ENCODE data around the gene LRRC23. TPM values are rescaled to one million over a fixed set of nuclear protein-coding genes. Genes with fewer than 3 reads are reported as not detected.
"Not testable (repeated sequence)": the region's sequence is repeated elsewhere in the genome, so short reads cannot be mapped to it uniquely, and the experiment has no call there.

LRRC23 gene
- total RNA-seq, result 4.2 TPM
- long read RNA-seq, transcript LRRC23-211 (7 exons, 1,412 nt), result major isoform, 5 of 12 reads
- long read RNA-seq, partial matches to known transcripts, result 3 of 12 reads
- long read RNA-seq, other reads (novel, unspliced or antisense), result 4 of 12 reads

DNA sequence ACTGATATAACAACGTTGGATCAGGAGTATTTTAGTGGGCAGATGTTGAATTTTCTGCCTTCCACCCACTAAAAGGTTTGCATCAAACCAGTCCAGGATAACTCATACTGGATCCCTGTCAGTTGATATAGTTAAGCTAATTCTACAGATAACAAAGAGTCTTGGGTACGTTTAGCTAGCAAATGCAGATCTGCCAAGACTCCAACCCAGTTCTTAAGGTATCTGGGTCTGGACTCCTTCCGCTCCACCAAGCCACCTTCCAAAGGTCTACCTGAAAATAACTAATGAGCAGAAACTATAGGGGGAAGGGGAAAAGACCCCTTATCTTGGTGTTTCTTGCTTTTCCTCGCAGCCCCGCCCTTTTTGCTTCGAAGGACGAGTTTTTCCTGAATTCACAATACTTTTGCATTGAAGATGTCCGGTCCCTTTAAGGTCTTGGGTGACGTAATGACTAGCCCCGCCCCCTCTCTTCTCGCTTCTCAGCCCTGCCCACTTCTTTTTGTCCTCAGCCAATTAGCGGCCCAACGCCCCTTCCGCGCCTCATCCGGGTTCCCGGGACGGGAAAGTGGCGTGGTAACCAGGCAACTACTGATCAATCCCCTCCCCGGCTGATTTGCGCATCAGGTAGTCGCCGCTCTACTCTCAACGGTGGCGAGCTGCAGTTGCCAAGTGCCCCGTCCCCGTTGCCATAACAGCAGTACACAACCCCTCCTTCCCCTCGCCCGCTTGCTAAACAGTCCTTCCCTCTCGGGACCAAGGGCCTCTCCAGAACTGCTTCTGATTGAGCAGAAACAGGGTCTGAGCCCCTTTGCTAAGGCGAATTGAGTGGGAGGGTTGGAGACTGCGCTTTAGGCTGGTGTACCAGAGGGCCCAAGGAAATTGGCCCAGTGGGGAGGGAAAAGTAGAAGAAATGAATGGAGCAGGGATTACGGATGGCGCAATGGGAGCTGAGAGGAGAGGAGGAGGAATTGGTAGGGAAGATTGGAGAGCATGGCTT is at the start of gene LRRC23:
Gene LRRC23, plus strand, starts transcription at position 543 of the 997 bp plus-strand sequence. CDS start 812 bp downstream, outside the sequence.
- peak; percentile 98 for DNase-seq (ENCODE audit: low spot score)

GRCh38 chr12:6855322-6855721 is 49.3 kb upstream of the LRRC23 start:
- no peak for DNase-seq (ENCODE audit: low spot score)

- DNase-seq (ENCODE audit: low spot score), result no peak
Measured at GRCh38 chr12:6858799-6859198, 45.8 kb upstream of the LRRC23 start.

- no peak for DNase-seq (ENCODE audit: low spot score)
Measured at GRCh38 chr12:6860116-6860515, 44.5 kb upstream of the LRRC23 start.

GRCh38 chr12:6860942-6861341 is 43.7 kb upstream of the LRRC23 start:
- DNase-seq (ENCODE audit: low spot score), result no peak

DNA sequence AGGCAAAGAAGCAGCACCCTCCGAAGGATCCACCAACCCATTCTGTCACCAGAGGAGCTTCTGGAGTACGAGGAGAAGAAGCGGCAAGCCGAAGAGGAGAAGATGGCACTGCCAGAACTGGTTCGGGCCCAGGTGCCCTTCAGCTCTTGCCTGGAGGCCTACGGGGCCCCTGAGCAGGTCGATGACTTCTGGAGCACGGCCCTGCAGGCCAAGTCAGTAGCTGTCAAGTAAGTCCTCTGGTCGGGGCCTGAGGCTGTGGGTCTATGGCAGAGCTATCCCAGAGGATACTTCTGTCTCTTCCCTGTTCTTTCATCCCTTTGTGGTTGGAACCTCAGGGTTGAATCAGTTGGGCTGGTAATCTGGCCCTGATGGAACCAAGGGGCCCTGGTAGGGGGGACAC is 43.2 kb upstream of the LRRC23 start:
- no peak for DNase-seq (ENCODE audit: low spot score)

GRCh38 chr12:6863033-6863432 is 41.6 kb upstream of the LRRC23 start:
- DNase-seq (ENCODE audit: low spot score), result no peak

- no peak for DNase-seq (ENCODE audit: low spot score)
Measured at GRCh38 chr12:6863586-6864321, 40.9 kb upstream of the LRRC23 start.

DNA sequence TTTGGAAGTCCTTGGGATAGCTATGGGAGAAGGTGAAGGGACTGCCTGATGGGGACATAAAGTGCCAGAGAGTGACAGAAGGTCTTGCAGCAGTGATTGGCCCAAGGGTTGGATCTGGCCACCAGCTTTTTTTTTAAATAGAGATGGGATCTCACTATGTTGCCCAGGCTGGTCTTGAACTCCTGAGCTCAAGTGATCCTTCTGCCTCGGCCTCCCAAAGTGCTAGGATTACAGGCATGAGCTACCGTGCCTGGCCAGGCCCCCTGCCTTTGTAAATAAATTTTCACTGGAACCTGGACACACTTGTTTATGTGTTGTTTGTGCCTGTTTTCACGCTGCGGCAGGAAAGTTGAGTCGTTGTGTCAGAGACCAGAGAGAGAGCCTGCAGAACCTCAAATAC is 39.3 kb upstream of the LRRC23 start:
- DNase-seq (ENCODE audit: low spot score), result not testable (repeated sequence)

DNA sequence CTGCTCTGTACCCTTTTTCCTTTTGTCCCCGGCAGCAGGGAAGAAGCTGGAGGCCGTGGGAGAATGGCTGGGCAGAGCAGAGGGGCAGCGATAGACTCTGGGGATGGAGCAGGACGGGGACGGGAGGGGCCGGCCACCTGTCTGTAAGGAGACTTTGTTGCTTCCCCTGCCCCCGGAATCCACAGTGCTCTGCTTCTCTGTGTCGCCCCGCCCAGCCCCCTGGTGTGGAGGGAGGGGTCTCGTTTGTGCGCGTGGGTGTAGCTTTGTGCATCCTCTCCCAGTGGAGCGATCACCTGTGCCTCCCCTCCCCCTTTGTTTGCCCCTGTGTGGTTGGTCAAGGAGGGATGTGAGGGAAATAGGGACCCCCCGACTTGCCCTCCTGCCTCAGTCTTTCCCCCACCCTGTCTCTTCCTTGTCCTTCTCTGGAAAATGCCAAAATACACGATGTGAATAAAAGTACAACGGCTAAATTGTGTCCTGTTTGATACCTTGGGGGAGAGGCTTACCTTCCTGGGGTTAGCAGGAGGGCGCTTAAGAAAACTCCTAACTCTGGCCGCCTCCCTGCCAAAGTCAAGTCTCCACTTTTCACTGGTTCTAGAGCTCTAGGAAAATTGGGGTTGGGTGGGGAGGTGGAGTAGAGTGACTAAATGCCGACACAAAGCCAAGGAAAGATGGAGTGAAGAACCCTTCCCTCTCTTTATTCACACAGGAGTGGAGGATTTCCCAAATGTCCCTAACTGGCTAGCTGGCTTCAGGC is 38.3 kb upstream of the LRRC23 start:
- no peak for DNase-seq (ENCODE audit: low spot score)

GRCh38 chr12:6866920-6867412 is 37.7 kb upstream of the LRRC23 start:
- DNase-seq (ENCODE audit: low spot score), result no peak

DNA sequence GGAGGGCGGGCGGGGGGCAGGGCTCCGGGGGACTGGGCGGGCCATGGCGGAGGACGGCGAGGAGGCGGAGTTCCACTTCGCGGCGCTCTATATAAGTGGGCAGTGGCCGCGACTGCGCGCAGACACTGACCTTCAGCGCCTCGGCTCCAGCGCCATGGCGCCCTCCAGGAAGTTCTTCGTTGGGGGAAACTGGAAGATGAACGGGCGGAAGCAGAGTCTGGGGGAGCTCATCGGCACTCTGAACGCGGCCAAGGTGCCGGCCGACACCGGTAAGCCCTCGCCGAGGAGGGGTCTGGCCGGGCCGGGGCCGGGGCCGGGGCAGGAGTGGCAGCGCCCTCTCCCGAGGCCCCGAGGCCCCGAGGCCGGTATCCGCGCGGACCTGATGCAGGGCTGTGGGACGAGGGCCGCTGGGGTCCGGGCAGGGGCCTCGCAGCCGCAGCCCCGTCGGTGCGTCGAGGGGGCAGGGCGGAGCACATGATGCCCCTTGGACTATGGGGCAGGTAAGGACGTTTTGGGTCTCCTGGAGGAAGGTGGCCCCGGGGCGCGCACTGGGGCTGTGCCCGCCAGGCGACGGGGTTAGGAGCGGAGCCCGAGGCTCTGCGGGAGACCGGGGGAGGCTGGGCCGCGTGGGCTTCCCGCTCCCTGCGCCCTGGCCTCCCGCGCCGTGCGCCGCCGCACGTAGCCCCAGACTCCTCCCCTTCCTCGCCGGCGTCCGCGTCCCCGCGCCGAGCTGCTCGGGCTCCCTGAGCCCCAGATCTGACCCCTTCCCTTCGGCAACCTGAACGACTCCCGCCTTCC is 37.0 kb upstream of the LRRC23 start, which contains the start of gene TPI1:
Gene TPI1, plus strand, starts transcription at position 119 of the 798 bp plus-strand sequence. Its CDS starts 36 bp downstream, at position 155.
- DNase-seq (ENCODE audit: low spot score), result peak; percentile 96

DNA sequence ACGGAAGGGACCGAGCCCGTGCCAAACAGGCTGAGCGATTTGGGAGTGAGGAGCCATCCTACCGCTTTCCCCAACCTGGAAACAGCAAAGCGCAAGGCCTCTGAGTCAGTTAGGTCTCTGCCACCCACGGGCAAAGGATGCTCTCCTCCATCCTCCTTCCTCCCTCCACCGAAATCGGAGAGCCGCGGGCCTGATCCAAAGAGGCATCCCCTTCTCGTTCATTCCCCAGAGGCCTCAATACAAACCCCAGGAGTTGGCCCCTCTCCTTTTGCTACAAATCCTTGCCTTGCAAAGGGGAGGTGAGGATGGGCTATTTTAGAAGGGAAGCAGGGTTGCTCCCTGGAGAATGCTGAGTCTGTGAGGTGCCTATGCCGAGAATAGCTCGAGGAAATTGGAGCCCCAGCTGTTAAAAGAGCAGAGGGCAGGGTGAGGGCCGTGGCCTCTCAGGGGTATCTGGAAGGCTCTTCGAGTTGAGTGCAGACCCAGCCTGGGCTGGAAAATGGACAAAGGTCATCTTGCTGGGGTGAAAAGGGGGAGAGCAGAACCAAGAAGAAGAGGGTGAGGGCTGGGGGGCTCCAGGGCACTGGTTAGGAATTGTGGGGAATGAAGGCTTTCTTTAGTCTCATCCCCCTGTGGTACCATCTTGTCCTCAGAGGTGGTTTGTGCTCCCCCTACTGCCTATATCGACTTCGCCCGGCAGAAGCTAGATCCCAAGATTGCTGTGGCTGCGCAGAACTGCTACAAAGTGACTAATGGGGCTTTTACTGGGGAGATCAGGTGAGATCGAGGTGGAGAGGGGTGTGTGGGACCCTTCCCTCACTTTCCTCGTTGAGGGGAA is 36.2 kb upstream of the LRRC23 start:
- no peak for DNase-seq (ENCODE audit: low spot score)

- no peak for DNase-seq (ENCODE audit: low spot score)
Measured at GRCh38 chr12:6869049-6870021, 35.3 kb upstream of the LRRC23 start.

DNA sequence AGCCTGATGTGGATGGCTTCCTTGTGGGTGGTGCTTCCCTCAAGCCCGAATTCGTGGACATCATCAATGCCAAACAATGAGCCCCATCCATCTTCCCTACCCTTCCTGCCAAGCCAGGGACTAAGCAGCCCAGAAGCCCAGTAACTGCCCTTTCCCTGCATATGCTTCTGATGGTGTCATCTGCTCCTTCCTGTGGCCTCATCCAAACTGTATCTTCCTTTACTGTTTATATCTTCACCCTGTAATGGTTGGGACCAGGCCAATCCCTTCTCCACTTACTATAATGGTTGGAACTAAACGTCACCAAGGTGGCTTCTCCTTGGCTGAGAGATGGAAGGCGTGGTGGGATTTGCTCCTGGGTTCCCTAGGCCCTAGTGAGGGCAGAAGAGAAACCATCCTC is 34.3 kb upstream of the LRRC23 start:
- DNase-seq (ENCODE audit: low spot score), result not testable (repeated sequence)

GRCh38 chr12:6871052-6871957 is 33.3 kb upstream of the LRRC23 start:
- DNase-seq (ENCODE audit: low spot score), result no peak

Data from mesenteric fat pad (tissue), 1 donor.